Measurements from ENCODE around the gene DYNC1H1.
A peak's percentile ranks its signal among the peaks of the same experiment; 100 is the strongest.

Gene DYNC1H1

DNA sequence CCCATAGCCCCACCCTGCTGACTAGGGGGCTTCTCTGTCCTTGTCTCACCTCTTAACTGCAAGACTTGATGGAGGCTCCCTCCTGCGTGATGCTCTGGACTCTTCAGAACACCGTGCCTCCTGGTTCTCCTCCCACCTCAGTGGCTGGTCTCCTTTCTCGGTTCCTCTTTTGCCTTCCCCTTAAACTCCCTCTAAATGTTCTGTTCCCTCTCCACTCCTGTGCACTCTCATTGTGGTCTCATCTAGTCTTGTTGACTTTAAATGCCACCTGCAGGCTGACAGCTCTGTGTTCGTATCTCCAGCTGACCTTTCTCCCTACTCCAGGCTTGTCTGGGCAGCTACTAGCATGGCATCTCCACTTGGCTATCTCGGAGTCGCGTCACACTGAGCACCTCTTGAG is 28.3 kb downstream of the DYNC1H1 start:
- no peak for DNase-seq (ENCODE audit: low read depth in 3 of 3)

DNA sequence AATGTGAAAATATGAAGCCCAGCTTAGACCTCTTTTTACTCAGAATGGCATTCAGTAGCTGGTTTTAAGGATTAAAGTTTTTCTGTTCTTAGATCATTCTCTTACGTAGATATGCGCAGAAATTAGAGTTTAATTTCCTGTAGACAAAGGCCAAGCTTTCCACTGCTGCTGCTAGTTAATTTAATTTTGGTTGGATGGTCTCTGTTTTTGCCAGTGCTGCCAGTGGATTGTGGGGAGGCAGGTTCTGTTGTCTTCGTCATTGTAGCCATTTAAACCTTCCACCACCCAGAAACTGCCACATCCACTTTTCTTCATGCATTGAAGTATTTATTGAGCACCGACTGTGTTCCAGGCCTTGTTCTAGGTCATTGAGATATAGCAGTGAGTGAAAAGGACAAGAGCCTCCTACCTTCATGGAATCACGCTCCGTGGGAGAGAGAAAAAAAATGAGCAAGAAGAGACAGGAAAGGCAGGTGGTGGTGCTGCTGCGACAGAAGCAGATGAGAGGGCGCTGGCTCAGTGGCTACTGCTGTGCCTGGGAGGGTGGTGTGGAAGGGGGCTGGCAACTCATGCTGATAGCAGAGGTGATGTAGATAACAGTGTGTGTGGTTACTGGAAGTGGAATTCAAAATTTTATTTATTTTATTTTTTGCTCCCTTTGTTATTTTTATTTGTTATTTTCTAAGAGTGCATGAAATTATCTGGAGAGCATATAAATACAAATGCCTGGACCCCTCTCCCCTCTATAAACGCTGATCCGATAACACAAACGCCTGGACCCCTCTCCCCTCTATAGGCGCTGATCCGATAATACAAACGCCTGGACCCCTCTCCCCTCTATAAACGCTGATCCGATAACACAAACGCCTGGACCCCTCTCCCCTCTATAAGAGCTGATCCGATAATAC is 33.3 kb downstream of the DYNC1H1 start:
- DNase-seq (ENCODE audit: low read depth in 3 of 3), result no peak

DNA sequence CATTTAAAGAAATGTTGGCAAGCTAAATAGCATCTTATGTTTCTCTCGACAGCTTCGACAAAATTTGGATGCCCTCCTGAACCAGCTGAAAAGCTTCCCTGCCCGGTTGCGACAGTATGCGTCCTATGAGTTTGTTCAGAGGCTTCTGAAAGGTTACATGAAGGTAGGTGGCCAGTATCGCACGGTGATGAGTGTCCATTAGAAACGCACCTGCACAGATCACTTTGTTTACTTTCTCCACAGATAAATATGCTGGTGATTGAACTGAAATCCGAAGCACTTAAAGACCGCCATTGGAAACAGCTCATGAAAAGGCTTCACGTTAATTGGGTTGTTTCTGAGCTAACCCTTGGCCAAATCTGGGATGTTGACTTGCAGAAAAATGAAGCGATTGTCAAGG is 36.5 kb downstream of the DYNC1H1 start:
- DNase-seq (ENCODE audit: low read depth in 3 of 3), result no peak

DNA sequence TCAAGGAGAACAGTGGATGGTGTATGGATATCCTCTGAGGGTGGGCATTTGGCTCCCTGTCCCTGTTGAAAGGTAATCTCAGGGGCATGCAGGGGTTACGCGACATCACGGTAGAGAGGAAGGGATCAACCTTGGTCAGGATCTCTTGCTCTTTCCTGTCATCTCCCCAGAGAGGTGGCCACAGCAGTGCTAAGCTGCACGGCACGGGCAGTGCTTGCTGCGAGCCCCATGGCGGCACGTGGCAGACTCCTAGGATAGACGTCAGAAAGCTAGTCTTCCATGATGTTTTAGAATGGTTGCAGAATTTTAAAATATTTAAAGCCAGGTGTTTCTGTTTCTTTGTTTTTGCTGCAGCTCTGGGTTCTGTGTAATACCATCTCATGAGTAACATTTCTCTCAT is 41.0 kb downstream of the DYNC1H1 start:
- no peak for DNase-seq (ENCODE audit: low read depth in 3 of 3)

DNA sequence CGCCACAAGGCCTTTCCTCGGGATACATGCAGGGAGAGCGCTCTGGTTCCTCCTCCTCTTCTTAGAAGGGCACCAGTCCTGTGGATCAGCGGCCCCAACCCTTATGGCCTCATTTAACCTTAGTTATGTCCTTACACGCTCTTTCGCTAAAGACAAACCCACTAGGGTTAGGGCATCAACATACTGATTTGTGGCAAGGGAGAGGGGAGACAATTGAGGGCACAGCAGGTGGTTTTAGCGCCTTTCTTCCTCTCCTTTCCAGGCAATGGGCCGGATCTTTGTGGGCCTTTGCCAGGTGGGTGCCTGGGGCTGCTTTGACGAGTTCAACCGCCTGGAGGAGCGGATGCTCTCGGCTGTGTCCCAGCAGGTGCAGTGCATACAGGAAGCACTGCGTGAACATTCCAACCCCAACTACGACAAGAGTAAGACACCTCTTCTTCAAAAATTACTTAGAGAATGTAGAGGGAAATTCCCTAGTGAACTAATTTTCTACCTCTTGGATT is 43.6 kb downstream of the DYNC1H1 start:
- no peak for DNase-seq (ENCODE audit: low read depth in 3 of 3)

DNA sequence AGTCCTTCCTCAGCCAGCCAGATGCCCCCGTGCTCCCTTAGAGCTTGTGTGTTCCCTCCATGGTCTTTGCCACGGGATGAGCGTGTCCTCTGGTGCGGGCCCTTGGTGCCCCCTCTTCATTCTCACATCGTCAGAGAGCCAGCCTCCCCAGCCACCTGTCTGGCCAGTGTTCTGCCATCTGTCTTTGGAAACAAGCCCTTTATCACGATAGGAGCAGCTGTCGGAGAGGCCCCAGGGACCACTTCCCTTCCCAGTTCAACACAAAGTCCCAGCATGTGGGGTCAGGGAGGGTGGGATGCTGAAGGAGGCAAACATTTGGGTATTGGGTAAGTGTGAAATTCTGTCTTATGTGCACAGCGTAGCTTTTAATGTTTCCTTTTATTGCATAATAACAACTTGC is 44.5 kb downstream of the DYNC1H1 start:
- DNase-seq (ENCODE audit: low read depth in 3 of 3), result no peak

DNA sequence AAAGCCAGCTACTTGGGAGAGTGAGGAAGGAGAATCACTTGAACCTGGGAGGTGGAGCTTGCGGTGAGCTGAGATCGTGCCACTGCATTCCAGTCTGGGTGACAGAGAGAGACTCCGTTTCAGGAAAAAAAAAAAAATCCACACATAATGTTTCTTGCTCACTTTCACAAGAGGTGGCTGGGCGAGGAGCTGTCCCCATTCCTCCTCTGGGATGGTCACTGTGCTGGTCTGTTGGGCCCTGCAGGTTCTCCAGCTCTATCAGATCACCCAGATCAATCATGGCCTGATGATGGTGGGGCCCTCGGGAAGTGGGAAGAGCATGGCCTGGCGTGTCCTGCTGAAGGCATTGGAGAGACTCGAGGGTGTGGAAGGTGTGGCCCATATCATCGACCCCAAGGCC is 47.3 kb downstream of the DYNC1H1 start:
- DNase-seq (ENCODE audit: low read depth in 3 of 3), result no peak

DNA sequence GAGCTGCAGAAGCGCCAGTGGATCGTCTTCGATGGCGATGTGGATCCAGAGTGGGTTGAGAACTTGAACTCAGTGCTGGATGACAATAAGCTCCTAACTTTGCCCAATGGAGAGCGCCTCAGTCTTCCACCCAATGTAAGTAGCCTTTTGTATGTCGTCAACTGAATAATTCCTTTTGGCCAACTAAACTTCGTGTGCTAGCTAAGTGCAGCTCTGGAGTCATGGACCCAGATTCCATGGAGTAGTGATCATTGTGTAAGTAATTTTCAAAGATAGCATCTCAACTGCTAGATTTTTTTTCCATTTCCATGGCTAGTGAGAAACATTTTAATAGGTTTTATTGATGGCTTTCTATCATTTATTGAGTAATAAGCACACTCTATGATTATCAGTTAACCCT is 48.0 kb downstream of the DYNC1H1 start:
- no peak for DNase-seq (ENCODE audit: low read depth in 3 of 3)

DNA sequence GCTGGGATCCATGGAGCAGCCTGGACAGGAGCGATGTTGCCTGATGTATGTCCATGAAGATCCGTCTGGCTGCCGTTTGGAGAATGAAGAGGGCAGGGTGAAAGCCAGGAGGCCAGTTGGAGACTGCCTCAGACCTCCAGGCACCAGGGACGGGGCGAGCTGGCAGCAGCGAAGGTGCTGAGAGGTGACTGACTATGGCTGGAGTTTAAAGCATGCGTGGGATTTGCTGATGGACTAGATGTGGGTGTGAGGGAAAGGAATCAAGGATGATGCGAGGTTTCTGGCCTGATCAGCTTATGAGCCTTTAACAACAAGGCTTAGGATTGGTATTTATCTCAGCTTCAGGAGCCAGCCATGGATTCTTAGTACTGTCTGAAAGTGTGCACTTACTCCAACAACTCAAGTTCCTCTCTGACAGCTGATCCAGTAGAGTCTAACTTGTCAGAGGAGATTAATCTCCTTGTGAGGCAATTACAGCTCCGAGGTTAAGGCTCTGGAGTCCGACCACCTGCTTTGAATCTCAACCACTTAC is 49.4 kb downstream of the DYNC1H1 start:
- DNase-seq (ENCODE audit: low read depth in 3 of 3), result no peak

DNA sequence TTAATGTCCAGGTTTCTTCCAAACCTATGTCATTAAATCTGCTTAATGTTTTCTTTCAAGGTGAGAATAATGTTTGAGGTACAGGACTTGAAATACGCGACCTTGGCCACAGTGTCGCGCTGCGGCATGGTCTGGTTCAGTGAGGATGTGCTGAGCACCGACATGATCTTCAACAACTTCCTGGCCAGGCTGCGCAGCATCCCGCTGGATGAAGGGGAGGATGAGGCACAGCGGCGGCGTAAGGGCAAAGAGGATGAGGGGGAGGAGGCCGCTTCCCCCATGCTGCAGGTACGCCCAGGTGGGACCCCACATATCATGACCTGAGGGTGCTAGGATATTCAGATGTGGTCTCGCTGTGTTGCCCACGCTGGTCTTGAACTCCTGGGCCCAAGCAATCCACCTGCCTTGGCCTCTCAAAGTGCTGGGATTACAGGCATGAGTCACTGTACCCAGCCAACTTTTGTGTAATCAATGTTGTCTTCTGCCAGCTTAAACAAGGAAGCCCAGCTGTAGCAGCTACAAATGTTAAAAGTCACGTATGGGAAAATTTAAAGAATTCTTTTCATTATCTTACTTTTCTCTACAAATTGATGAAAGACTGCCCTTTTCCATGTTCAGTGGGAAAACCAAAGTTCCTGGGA is 50.8 kb downstream of the DYNC1H1 start:
- no peak for DNase-seq (ENCODE audit: low read depth in 3 of 3)

DNA sequence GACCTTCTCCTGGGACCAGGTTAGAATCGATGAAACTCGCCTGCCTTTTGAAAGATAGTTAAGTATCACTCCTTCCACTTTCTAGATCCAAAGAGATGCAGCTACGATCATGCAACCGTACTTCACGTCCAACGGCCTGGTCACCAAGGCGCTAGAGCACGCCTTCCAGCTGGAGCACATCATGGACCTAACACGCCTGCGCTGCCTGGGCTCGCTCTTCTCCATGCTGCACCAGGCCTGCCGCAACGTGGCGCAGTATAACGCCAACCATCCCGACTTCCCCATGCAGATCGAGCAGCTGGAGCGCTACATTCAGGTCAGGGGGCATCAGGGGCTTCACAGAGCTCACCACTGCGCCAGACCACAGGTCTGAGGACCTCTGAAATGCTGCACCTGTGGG is 51.4 kb downstream of the DYNC1H1 start:
- no peak for DNase-seq (ENCODE audit: low read depth in 3 of 3)

DNA sequence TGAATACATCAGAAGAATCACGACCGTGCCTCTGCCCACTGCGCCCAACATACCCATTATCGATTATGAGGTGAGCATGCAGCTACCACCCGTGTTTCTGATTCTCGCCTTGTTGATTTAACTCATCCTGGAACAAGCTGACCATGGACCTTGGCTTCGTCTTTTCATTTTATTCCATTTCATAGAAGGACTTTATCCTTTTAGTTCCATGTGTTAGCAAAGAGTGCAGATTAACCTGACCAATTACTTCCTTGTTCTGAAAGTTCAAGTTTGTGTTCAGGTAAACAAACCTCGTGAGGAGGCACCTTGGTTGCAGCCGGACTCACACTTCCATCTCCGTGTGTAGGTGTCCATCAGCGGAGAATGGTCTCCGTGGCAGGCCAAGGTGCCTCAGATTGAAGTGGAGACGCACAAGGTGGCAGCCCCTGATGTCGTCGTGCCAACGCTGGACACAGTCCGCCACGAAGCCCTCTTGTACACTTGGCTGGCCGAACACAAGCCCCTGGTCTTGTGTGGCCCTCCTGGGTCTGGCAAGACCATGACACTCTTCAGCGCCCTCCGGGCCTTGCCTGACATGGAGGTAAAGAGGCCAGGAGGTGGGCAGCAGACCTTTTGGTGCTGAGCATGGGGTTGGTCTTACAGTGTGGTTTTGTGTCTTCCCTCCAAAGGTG is 52.2 kb downstream of the DYNC1H1 start:
- no peak for DNase-seq (ENCODE audit: low read depth in 3 of 3)

DNA sequence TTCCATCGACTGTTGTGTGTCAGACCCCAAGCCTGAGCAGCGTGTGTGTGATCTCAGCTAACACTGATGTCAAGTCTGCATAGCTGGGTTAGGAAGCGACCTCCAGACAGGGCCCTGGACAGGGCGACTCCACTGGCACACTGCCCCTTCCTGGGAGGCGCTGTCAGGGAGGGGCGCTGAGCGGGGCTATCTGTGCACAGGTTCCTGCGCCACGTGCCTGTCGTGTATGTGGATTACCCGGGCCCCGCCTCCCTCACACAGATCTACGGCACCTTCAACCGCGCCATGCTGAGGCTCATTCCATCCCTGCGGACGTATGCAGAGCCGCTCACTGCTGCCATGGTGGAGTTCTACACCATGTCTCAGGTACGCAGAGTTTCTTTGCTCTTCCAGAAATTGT is 53.9 kb downstream of the DYNC1H1 start:
- DNase-seq (ENCODE audit: low read depth in 3 of 3), result no peak

DNA sequence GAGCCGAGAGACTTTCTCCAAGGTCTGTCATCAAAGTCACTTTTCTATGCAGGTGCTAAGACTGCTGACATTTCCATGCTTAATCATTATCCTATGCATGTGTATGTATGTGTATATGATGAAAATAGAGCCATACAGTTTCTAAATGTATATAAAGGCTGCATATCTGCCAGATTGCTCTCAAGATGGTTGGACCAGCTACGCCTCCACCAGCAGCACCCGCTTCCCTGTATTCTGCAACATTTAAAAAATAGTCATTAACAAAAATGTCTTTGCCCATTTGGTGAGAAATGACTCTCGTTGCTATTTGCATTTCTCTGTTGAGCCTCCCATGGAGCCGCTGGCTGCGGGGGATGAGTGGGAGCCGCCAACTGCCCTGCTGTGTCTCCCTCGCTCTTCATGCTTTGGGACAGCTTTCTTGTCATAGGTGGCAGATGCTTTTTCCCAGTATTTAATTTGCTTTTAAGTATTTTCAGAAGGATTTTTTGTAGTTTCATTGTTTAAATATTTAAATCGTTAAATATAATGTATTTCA is 54.7 kb downstream of the DYNC1H1 start:
- no peak for DNase-seq (ENCODE audit: low read depth in 3 of 3)

DNA sequence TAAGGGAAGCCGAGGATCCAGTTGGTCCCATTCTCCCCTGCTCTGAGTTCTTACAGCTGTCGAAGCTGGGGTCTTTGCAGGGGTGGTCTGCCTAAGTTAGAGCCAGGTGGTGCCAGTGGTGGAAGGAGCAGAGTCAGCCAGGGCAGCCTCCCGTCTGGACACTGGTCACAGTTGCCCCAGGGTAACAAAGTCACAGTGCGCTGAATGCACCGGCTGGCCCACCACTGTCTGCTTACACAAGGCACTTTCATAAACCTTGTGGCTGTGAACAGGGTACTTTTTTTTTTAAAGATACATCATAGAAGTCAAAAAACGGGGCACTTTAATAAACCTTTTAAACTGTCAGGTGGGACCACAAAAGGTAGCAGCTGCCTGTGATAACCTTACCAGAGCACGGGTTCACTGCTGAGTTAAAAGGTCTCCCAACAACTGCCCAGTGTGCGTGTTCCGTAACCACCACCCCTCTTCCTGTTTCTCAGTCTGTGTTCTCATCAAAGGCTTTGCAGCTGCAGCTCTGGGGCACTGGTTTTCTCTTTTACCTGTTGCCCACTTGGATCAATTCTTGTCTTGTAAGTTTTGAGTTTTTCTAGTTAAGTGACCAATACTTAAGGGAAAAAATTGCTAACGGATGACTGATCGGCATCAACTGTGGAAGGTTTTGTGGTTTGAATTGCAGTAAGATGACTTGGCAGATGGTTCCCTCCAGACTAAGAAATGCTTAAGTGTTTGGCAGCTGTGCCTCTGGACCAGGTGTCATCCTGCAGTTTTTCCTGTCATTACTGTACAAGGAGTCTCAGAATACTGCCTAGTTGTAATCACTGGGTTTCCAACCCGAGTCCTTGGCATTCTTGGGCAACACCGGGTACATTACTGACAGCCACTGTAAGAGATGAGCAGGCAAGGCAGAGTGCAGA is 55.9 kb downstream of the DYNC1H1 start:
- peak; percentile 11 to 61 (median 22) for DNase-seq (ENCODE audit: low read depth in 3 of 3)

DNA sequence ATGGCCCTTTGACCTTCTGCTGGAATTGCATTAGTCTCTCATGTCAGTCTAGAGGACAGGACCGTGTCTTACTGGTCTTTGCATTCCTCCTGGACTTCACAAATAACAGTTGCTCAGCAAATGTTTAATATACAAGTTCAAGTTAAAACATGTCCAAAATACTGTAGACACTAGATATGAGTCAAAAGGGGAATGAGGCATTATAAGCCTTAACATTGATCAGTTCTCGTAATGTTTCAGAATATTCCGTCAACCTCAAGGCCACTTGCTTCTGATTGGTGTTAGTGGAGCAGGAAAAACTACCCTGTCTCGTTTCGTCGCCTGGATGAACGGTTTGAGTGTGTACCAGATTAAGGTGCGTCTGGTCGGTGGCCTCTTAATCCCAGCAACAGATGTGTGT is 62.6 kb downstream of the DYNC1H1 start:
- no peak for DNase-seq (ENCODE audit: low read depth in 3 of 3)

DNA sequence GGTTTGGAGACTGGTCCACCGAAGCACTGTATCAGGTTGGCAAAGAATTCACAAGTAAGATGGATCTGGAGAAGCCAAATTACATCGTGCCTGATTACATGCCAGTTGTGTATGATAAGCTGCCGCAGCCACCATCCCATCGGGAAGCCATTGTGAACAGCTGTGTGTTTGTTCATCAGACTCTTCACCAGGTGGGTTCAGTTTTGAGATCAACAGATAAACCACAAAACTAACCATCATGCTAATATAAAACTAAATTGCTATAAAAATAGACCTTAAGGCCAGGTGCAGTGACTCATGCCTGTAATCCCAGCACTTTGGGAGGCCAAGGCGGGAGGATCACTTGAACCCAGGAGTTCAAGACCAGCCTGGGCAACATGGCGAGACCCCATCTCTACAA is 63.6 kb downstream of the DYNC1H1 start:
- no peak for DNase-seq (ENCODE audit: low read depth in 3 of 3)

DNA sequence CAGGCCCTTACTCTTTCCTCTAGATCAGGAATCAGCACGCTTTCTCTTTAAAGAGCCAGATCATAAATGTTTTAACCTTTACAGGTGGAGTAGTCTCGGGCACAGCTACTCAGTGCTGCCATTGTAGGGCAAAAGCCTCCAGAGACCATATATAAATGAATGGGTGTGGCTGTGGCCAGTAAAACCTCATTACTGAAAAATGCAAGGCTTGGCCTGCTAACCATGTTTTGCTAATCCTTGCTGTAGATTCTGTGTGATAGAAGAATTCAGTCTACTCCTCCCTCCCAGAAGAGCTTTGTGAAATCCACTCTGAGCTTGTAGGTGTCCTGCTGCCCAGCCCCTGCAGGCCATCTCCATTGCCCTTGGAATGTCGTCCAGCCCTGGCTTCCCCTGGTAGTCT is 64.4 kb downstream of the DYNC1H1 start:
- no peak for DNase-seq (ENCODE audit: low read depth in 3 of 3)

DNA sequence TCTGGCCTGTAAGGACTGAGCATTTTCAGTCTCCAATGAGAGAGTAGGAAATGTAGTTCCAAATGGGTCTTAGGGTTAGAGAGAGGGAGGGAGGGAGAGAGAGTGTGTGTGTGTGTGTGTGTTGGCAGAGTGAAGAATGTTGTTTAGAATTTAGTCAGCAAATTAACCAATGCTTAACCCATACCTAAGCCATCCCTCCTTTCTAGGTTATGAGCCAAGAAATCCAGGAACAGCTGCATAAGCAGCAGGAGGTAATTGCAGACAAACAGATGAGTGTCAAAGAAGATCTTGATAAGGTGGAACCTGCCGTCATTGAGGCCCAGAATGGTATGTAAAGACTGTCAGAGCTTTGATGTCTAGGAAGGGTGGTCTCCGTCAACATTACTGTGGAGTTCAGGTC is 65.6 kb downstream of the DYNC1H1 start:
- DNase-seq (ENCODE audit: low read depth in 3 of 3), result no peak

DNA sequence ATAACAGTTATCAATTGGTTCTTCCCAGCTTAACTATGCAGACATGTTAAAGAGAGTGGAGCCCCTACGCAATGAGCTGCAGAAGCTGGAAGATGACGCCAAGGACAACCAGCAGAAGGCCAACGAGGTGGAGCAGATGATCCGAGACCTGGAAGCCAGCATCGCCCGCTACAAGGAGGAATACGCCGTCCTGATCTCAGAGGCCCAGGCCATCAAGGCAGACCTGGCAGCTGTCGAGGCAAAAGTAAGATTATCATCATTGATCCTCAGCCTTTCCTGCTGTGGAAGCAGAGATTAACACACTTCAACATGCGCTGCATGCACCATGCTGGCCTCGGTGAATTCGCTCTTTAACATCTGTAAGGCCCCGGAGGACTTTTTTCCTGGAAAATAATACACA is 68.9 kb downstream of the DYNC1H1 start:
- DNase-seq (ENCODE audit: low read depth in 3 of 3), result no peak

DNA sequence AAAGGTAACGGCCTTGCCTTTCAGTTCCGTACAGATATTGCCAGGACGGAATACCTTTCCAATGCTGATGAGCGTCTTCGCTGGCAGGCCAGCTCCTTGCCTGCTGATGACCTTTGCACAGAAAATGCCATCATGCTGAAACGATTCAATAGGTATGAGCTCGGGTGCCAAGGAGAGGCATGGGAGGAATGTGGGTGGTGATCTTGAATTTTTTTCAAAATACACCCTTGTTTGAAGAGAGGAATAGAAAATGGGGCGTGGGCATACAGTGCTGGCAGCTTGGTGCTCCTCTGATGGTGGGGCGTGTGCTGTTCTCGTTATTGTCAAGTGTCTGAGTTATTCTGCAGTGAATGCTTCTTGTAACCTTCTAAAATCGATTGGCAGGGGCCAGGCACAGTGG is 69.9 kb downstream of the DYNC1H1 start:
- DNase-seq (ENCODE audit: low read depth in 3 of 3), result no peak

All from stimulated activated CD4-positive, alpha-beta T cell treated with anti-CD3 and anti-CD28 coated beads, TNF-alpha, amount 100 ng/mL, for 48 hours (primary cell).